ENCODE measurements around the gene PBX3. TPM values are rescaled to one million over a fixed set of nuclear protein-coding genes. Genes with fewer than 3 reads are reported as not detected.

Gene PBX3
- total RNA-seq, 1 experiment from 2014 or later = 46.0 TPM

- Histone ChIP-seq H3K18ac (ENCODE audit: insufficient read length, low read depth, low read length) (no peak overlapping the region), H3K56ac (ENCODE audit: insufficient read length, low read depth, low read length) (no peak overlapping the region), H3K79me2 (ENCODE audit: insufficient read depth, low read length) (no peaks in the 10 kb centered on the region), H4K5ac (ENCODE audit: insufficient read length, low read depth, low read length) (no peak overlapping the region), H3K14ac (ENCODE audit: insufficient read depth, low read length) (no peak overlapping the region), H3K4me1 (ENCODE audit: insufficient read depth, low read length) (no peaks in the 10 kb centered on the region), H3K4me2 (ENCODE audit: insufficient read depth, insufficient read length, low read length) (no peak overlapping the region), H3K27ac (ENCODE audit: insufficient read length, low read depth, low read length) (no peak overlapping the region), H2BK5ac (ENCODE audit: insufficient read length, low read length) (no peak overlapping the region), H2BK12ac (ENCODE audit: insufficient read length, low read depth, low read length) (no peak overlapping the region), H4K20me1 (ENCODE audit: control insufficient read depth, insufficient read depth, insufficient read length) (no peaks in the 10 kb centered on the region), H4K91ac (ENCODE audit: insufficient read length, low read depth, low read length) (no peak overlapping the region), H3K4ac (ENCODE audit: low read depth, low read length) (no peak overlapping the region), H4K8ac (replicated peaks; ENCODE audit: insufficient read length, low read depth, low read length) (no peak overlapping the region), H2BK20ac (ENCODE audit: low read depth, low read length, poor library complexity, severe bottlenecking) (no peak overlapping the region), H3K9ac (ENCODE audit: extremely low read depth, insufficient read length, low read length) (no peak overlapping the region), H3K23me2 (ENCODE audit: insufficient read length, low read depth, low read length, poor library complexity, severe bottlenecking) (no peaks in the 10 kb centered on the region), H3K79me1 (ENCODE audit: insufficient read depth, low read depth, low read length, poor library complexity, severe bottlenecking) (no peaks in the 10 kb centered on the region), H3T11ph (ENCODE audit: low read length) (no peak overlapping the region), H2AFZ (ENCODE audit: low read length) (no peak overlapping the region), H2BK15ac (ENCODE audit: low read depth, low read length) (no peak overlapping the region), H3K23ac (ENCODE audit: insufficient read length, low read depth, low read length) (no peak overlapping the region), H2AK5ac (ENCODE audit: insufficient read length, low read length) (no peak overlapping the region), H3K27me3 (ENCODE audit: insufficient read depth, low read length) (no peaks in the 10 kb centered on the region), H2BK120ac (ENCODE audit: low read depth, low read length, poor library complexity, severe bottlenecking) (no peak overlapping the region), H3K9me3 (ENCODE audit: control insufficient read depth, low read depth, low read length) (no peaks in the 10 kb centered on the region)
- no peak for TF ChIP-seq CTCF (conservative IDR thresholded peaks at IDR 0.05)
- Mint-ChIP-seq H3K4me3 (no peak overlapping the region), H3K27me3 (ENCODE audit: low read depth) (no peaks in the 10 kb centered on the region), H3K9me3 (no peaks in the 10 kb centered on the region), H3K4me1 (no peaks in the 10 kb centered on the region), H3K36me3 (ENCODE audit: insufficient read depth in 1 of 3, low read depth in 3 of 3) (peaks cover 0 to 33% (median 30%) of the 10 kb centered on the region in 3 experiments; a peak in 5 of 7 replicates), H3K27ac (peak overlapping the region in 1 of 3 experiments; percentile 29; a peak in 1 of 7 replicates)
- no peak for DNase-seq
- no CpG with 5 or more reads among the region's 6 CpGs for WGBS (ENCODE audit: extremely low coverage, insufficient read length, low lambda C conversion rate)
Measured at GRCh38 chr9:125968714-125969374, 221.7 kb downstream of the PBX3 start.
